HG03139 (cell line): ENCODE data around the gene CEBPA.

Source experiments
- ATAC-seq: cut with Tn5 transposase; IDR thresholded peaks from one replicate; pipeline ENCODE4 v1.9.1; 2021; ENCODE audit not compliant: unreplicated experiment

Gene CEBPA

DNA sequence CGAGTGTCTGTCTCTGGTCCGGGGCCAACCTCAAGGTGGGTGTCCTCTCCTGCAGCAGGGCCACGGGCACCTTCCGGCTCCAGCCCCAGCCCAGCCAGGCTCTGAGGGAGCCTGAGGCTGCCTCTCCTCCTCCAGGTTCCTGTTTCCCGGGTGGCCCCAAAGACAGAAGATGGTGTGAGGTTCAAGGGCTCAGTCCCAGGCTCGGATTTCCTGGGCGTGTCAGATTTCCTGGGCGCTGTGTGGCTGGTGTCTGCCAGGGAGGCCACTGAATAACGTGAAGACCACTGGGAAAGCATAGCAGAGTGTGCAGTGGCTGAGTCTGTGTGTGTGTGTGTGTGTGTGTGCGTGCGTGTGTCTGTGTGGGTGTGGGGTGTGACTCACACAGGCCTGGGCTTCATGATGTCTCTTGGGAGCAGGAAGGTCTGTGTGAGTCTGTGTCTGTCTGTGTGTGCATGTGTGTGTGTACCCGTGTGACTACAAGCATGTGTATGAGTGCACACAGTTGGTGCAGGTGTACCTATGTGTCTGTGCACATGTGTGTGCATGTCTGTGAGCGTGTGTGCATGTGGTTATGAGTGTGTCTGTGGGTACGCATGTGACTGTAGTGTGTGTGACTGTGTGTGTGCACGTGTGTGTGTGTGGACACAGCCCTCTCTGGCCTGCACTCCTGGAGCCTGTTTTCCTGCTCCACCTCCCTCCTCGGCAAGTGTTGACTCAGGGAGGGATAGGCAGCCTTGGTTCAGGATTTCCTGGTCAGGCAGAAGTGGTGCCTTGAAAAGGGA lies 28.3 kb downstream of the CEBPA start:
- ATAC-seq: no peak

GRCh38 chr19:33273065-33273736 lies 29.1 kb downstream of the CEBPA start:
- ATAC-seq: no peak

GRCh38 chr19:33271246-33272021 lies 30.9 kb downstream of the CEBPA start:
- no peak for ATAC-seq

DNA sequence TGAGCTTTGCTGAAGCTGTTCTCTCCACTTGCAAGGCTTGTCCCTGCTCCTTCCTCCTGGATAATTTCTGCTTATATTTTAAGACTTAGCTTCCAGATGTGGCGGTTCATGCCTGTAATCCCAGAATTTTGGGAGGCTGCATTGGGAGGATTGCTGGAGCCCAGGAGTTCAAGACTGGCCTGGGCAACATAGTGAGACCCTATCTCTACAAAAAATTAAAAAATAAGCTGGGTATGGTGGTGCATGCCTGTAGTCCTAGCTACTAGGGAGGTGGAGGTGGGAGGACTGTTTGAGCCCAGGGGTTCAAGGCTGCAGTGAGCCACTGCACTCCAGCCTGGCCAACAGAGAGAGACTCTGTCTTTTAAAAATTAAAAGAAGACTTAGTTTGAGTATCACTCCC lies 31.6 kb downstream of the CEBPA start:
- no peak for ATAC-seq

GRCh38 chr19:33269016-33269415 lies 33.3 kb downstream of the CEBPA start:
- ATAC-seq: no peak

DNA sequence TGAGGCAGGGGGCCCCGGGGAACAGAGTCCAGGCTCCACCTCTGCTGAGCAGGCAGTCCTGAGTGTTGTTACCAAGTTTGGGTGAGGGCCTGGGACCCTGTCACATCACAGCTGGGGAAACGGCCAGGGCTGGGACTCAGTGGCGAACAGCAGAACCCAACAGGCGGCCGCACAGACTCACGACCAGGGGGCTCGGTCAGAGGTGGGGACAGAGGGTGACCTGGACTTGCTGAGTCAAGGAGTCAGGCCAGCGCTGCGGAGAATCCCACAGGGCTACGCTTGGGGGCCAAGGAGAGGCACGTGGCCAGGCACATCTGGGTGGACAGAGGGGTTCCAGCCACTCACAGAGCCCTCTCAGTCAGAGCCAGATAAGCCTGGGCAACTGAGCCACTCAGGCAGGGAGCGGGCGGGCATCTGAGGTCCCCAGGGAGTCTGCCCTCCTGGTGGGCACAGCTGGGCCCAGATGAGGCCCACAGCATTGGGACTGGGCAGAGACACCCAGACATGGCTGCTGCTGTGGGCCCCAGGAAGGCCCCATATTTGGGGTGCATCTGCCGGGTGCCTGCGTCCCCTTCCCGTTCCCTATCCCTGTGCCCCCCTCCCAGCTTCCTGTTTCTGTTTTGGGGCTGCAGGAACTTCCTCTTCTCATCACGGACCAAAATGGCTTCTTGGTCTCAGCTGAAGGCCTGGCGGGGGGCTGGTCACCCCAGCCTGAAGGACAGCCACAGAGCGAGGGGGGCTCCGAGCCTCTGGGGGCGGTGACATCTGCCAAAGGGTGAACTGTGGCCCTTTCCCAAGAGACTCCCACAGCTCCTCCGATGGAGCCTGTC lies 34.0 kb downstream of the CEBPA start:
- no peak for ATAC-seq

- no peak for ATAC-seq
These were observed 34.6 kb downstream of the CEBPA start for GRCh38 chr19:33267706-33268105.

DNA sequence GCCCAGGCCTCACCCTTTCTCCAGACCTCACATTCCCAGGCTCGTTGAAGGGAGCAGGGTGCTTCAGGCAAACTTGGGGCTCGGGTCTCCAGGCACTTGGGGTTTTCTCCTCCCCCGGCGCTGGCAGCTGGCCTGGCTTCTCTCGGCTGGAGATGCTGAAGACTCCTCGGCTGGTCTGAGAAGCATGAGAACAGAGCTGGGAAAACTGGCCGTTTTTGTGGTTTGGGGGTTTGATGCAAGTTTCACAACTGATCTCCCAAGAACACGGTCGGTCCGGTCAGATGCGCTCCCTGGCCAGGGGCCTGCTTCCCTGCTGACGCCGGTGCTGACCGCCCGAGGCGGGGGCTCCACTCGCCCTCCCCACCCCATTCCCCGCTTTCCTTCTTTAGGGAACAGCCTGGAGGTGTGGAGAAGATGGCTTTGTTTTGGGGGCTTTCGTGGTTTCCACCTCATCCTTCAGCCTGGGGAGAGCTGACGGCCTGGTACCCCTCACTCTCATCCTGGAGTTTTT lies 35.3 kb downstream of the CEBPA start:
- no peak for ATAC-seq

DNA sequence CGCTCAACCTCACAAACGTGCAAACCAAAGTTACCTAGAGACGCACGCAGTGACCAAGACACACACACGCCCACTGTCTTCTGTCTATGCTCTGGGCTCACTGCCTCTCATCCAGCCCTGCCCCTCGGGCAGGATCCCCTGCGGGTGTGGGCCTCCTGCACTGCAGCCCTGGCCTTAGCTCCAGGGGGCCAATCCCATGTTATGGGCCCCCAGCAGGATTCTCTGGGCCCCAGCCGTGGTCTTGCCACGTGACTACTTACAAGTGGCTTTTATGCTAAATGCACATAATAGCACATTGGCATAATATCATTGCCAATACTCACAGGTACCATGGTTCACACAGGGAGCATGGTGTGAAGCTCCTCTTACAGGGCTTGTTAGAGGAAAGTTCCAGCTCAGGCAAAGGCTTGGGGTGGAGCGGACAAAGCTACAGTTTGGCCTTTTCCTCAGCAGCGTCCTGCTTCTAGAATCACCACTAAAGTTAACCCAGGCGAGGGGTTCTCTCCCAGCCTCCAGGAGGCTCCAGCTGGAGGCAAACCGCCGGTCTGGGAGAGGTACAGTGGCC lies 37.4 kb downstream of the CEBPA start:
- no peak for ATAC-seq

- no peak for ATAC-seq
These were observed 38.9 kb downstream of the CEBPA start for GRCh38 chr19:33263325-33264023.

DNA sequence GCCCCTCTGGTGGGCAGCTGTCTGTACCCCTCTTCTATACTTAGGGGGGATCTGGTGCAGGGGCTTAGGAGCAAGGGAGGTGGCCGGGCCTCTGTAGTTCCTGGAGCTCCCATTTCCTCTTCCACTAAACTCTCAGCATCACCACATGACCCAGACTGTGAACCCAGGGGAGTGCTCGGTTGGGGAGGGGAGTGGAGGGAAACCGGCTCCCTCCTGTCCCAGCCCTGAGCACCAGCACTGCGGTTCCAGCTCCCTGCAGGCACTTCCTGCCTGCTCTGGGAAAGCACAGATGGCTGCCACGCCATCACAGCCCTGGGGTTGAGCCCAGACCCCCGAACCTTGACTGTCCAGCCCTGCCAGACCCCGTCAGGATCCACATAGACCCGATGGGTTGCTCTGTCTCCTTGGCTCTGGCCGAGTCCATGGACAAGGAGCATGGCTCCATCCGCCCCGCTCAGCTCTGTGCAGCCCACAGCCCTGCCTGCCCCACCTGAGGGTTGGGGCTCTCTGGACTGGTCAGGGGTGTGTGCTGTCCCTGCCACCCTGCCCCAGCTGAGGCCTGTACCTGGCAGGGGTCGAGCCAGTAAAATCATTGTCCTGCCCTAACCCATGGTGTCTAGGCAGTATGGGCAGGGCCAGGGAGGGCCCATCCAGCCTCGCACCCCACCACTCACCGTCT lies 40.7 kb downstream of the CEBPA start:
- ATAC-seq: no peak

DNA sequence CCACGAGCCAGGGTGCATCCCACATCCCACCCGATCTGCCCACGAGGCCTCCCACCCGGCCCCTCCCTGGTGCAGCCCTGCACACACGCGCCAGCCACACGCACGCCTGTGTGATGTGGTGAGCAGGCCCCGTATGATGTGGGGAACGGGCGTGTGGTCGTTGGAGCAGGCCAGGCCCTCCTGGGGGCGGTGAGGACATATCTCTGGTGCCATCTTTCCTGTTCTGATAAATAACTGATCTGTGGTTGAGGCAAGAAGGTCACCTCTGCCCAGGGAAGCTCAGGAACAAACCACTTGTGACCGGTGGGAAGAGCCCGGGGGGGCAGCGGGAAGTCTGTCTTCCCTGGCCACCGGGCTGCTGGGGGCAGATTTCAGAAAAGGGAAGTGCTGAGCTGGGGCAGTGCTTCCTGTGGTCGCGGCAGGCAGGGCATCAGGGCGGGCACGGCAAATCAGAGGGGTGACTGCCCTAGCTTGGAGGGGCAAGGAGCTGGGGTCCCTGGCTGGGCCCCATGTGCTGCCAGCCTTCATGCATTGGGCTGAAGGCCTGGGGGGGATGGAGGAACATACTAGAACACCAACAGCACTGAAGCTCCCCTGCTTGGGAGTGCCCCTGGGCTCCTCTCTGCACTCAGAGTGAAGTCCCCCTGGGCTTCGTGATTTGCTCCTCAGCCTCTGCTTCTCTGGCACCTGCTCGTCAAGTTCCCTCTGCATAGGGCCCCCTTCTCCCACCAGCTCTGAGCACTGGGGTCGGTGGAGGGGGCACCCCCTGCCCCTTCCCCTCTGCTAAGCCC lies 41.5 kb downstream of the CEBPA start:
- ATAC-seq: no peak

DNA sequence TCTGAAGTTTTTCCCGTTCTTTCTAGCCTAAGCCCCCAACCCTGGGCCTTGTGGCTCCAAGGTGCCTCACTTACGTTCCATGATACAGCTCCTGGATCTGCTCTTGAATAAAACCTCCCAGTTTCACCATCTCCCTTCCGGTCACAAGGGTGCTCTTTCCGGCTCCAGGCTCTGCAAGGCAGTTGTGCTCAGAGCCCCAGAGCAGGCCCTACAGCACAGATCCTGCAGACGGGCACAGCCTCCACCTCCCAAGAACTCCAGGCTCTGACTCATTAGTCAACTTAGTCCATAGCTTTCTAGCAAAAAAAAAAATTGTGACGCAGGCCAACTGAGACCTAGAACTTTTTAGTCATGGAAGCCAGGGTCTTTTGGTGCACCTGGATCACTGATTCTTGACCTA lies 42.8 kb downstream of the CEBPA start:
- ATAC-seq: no peak

DNA sequence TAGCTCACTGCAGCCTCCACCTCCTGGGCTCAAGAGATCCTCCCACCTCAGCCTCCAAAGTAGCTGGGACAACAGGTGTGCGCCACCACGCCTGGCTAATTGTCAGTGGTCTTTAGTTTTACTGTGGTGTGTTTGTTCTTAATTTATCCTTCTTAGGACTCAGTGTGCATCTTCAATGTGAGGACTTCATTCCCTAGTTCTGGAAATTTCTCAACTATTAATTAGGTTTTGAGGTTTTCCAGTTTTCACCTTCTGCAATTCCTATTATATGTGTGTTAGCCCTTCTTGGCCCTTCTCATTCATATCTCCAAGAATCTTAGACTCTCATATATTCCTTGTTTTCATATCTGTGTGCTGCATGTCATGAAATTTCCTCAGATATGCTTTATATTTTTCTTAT lies 44.5 kb downstream of the CEBPA start:
- ATAC-seq: no peak

GRCh38 chr19:33256261-33256660 lies 46.1 kb downstream of the CEBPA start:
- ATAC-seq: no peak

GRCh38 chr19:33255781-33256180 lies 46.6 kb downstream of the CEBPA start:
- no peak for ATAC-seq

- ATAC-seq: no peak
These were observed 48.0 kb downstream of the CEBPA start for GRCh38 chr19:33254245-33254824.

DNA sequence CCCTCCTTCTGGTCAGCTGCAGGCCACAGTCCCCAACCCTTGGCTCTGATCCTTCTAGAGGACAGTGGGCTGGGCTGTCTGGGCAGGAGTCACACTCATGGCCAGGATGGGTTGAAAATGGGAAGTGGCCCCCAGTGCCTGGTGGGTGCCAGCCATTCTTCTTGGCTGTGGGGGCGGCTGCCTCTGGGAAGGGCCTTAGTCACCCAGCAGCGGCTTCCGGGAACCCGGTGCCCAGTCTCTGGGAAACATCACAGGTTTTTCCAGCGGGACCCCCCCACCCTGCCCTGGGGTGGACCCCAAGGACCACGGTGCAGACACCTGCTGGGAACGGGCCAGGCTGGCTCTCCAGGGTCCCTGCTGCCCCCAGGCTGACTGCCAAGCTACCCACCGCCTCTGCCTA lies 49.4 kb downstream of the CEBPA start:
- ATAC-seq: no peak
